HCT116 (cell line): ENCODE measurements around the gene IFT122. TPM values are rescaled to one million over a fixed set of nuclear protein-coding genes. Genes with fewer than 3 reads are reported as not detected.

Experiments used
- ATAC-seq: fragments of 200-7000 bp; cut with Tn5 transposase; 2 replicates; pipeline ENCODE4 v1.9.1; 2020; ENCODE audit warnings: mild to moderate bottlenecking, moderate library complexity
- BruUV-seq: library from RNA; stranded (reverse); fragments of 400-500 nt; replicated peaks from 2 replicates; lab custom pipeline; 2021; lab: Mats Ljungman, UMichigan
- CTCF ChIA-PET: fragments of 300-600 bp; sonication (Branson Sonifier 250); formaldehyde crosslinking; loops from one replicate; lab custom pipeline; 2021; ENCODE audit warnings: antibody characterized with exemption; lab: Charles Lee
- POLR2A ChIA-PET: fragments of 300-600, 350-600 bp; sonication (Branson Sonifier 250); formaldehyde crosslinking; loops from one replicate; lab custom pipeline; 2021; ENCODE audit warnings: antibody characterized with exemption; lab: Charles Lee
- RAD21 ChIA-PET, 2 experiments: fragments of 300-600 bp; sonication (Branson Sonifier 250); formaldehyde crosslinking; loops; one replicate each; lab custom pipeline; 2023; ENCODE audit warnings: low total read pairs in 2 of 2; ENCODE audit not compliant: uncharacterized antibody in 2 of 2, unreplicated experiment in 2 of 2, low non-redundant PET in 1 of 2; lab: Charles Lee
- DNase-seq: peaks from one replicate; pipeline ENCODE4 v3.0.0-alpha.2; 2010; ENCODE audit warnings: low read depth, low spot score
- H2AFZ ChIP-seq: fragments of 200-600 bp; shearing (Covaris generic), sonication (generic); 2 replicates; pipeline ENCODE4 v1.6.1; 2017; ENCODE audit warnings: low read depth, mixed run types, mixed read lengths, antibody characterized with exemption, low read length; ENCODE audit not compliant: poor library complexity, severe bottlenecking
- H3K27ac ChIP-seq: 2 replicates; pipeline ENCODE4 v1.5.1; 2012; ENCODE audit warnings: low read depth, low read length
- H3K27me3 ChIP-seq: fragments of 200-600 bp; sonication (generic); 2 replicates; pipeline ENCODE4 v1.6.1; 2016; ENCODE audit warnings: mixed run types, low read length, mixed read lengths; ENCODE audit not compliant: insufficient read depth
- H3K36me3 ChIP-seq, 2 experiments: fragments of 200-500 bp in 1 of 2; fragments of 200-600 bp in 1 of 2; sonication (Bioruptor generic) in 1 of 2; sonication (generic) in 1 of 2; 2 replicates each; pipeline versions ENCODE4 v1.5.1 to v1.6.1; 2014 to 2016; ENCODE audit warnings: low read length in 2 of 2, inconsistent platforms in 1 of 2, mixed read lengths in 1 of 2, mixed run types in 1 of 2; ENCODE audit not compliant: insufficient read depth in 2 of 2, control insufficient read depth in 1 of 2
- H3K4me1 ChIP-seq, 2 experiments: fragments of 200-600 bp in 1 of 2; sonication (generic) in 1 of 2; 2 replicates each; pipeline versions ENCODE4 v1.5.1 to v1.6.1; 2012 to 2017; ENCODE audit warnings: low read length in 2 of 2, inconsistent platforms in 1 of 2, mild to moderate bottlenecking in 1 of 2, mixed read lengths in 1 of 2, mixed run types in 1 of 2, moderate library complexity in 1 of 2; ENCODE audit not compliant: insufficient read depth in 2 of 2, control insufficient read depth in 1 of 2
- H3K4me2 ChIP-seq: fragments of 200-600 bp; sonication (generic); 2 replicates; pipeline ENCODE4 v1.6.1; 2017; ENCODE audit warnings: mixed run types, low read length, mixed read lengths
- H3K4me3 ChIP-seq, 2 experiments: fragments of 200-600 bp in 1 of 2; sonication (generic) in 1 of 2; replicated peaks in 1 of 2; 2 replicates each; pipeline ENCODE4 v1.5.1; 2011 to 2016; ENCODE audit warnings: low read length in 2 of 2, control low read depth in 1 of 2, low read depth in 1 of 2, mild to moderate bottlenecking in 1 of 2, mixed read lengths in 1 of 2, mixed run types in 1 of 2
- H3K79me2 ChIP-seq: fragments of 200-600 bp; sonication (generic); 2 replicates; pipeline ENCODE4 v1.6.1; 2017; ENCODE audit warnings: mild to moderate bottlenecking, mixed run types, low read length, moderate library complexity, mixed read lengths; ENCODE audit not compliant: insufficient read depth
- H3K9ac ChIP-seq: fragments of 200-600 bp; sonication (generic); 2 replicates; pipeline ENCODE4 v1.6.1; 2016; ENCODE audit warnings: low read length, mixed read lengths
- H3K9me2 ChIP-seq: fragments of 200-600 bp; sonication (generic), shearing (Covaris generic); 2 replicates; pipeline ENCODE4 v1.6.1; 2017; ENCODE audit warnings: mixed run types, mild to moderate bottlenecking, moderate library complexity; ENCODE audit not compliant: insufficient read depth
- H3K9me3 ChIP-seq, 2 experiments: fragments of 200-500 bp in 1 of 2; fragments of 200-600 bp in 1 of 2; sonication (Bioruptor generic) in 1 of 2; sonication (generic) in 1 of 2; 2 replicates each; pipeline ENCODE4 v1.6.1; 2014 to 2017; ENCODE audit warnings: low read length in 2 of 2, mixed read lengths in 2 of 2, inconsistent platforms in 1 of 2, low read depth in 1 of 2, mild to moderate bottlenecking in 1 of 2, mixed run types in 1 of 2, moderate library complexity in 1 of 2; ENCODE audit not compliant: control insufficient read depth in 1 of 2, insufficient read depth in 1 of 2
- H4K20me1 ChIP-seq: fragments of 200-600 bp; sonication (generic), shearing (Covaris generic); 2 replicates; pipeline ENCODE4 v1.6.1; 2017; ENCODE audit warnings: mixed run types, mild to moderate bottlenecking, moderate library complexity; ENCODE audit not compliant: insufficient read depth
- ATF3 ChIP-seq: IDR thresholded peaks from 2 replicates; pipeline ENCODE4 v1.6.1; 2012
- CBX3 ChIP-seq: IDR thresholded peaks from 2 replicates; pipeline ENCODE4 v1.6.1; 2012; ENCODE audit warnings: low read depth
- CEBPB ChIP-seq: IDR thresholded peaks from 2 replicates; pipeline ENCODE4 v1.6.1; 2012; ENCODE audit warnings: low read depth
- CTCF ChIP-seq, 3 experiments: fragments of 200-600 bp in 1 of 3; sonication (generic) in 1 of 3; IDR thresholded peaks in 2 of 3; conservative IDR thresholded peaks in 1 of 3; 2 replicates each; pipeline ENCODE4 v1.5.1; 2012 to 2017; ENCODE audit warnings: low read depth in 2 of 3, low read length in 2 of 3, antibody characterized with exemption in 1 of 3, borderline replicate concordance in 1 of 3, control low read depth in 1 of 3, mild to moderate bottlenecking in 1 of 3, mixed read lengths in 1 of 3, mixed run types in 1 of 3, moderate library complexity in 1 of 3; ENCODE audit not compliant: insufficient read depth in 1 of 3
- EGR1 ChIP-seq: IDR thresholded peaks from 2 replicates; pipeline ENCODE4 v1.6.1; 2012; ENCODE audit warnings: low read depth
- ELF1 ChIP-seq: IDR thresholded peaks from 2 replicates; pipeline ENCODE4 v1.6.1; 2012; ENCODE audit warnings: low read depth, borderline replicate concordance
- EZH2 ChIP-seq: fragments of 200-600 bp; sonication (generic); IDR thresholded peaks from 2 replicates; pipeline ENCODE4 v1.6.1; 2017; ENCODE audit warnings: antibody characterized with exemption, mixed run types
- EZH2phosphoT487 ChIP-seq: fragments of 200-600 bp; IDR thresholded peaks from 2 replicates; pipeline ENCODE4 v1.6.1; 2018; ENCODE audit warnings: antibody characterized with exemption, borderline replicate concordance
- JUND ChIP-seq: IDR thresholded peaks from 2 replicates; pipeline ENCODE4 v1.6.1; 2012
- MAX ChIP-seq: IDR thresholded peaks from 2 replicates; pipeline ENCODE4 v1.6.1; 2012
- POLR2AphosphoS5 ChIP-seq: IDR thresholded peaks from 2 replicates; pipeline ENCODE4 v1.6.1; 2011; ENCODE audit warnings: mild to moderate bottlenecking, low read depth, low read length, moderate library complexity
- SIN3A ChIP-seq: IDR thresholded peaks from 2 replicates; pipeline ENCODE4 v1.6.1; 2012; ENCODE audit warnings: low read depth
- SRF ChIP-seq: IDR thresholded peaks from 2 replicates; pipeline ENCODE4 v1.6.1; 2012; ENCODE audit warnings: low read depth
- YY1 ChIP-seq: IDR thresholded peaks from 2 replicates; pipeline ENCODE4 v1.6.1; 2011; ENCODE audit warnings: low read length, low read depth, moderate library complexity, mild to moderate bottlenecking; ENCODE audit not compliant: insufficient replicate concordance; ENCODE audit errors: extremely low read depth
- ZFX ChIP-seq: fragments of 450-650 bp; IDR thresholded peaks from 2 replicates; pipeline ENCODE4 v1.6.1; 2017
- ZNF274 ChIP-seq: fragments of 200-500 bp; sonication (Bioruptor generic); IDR thresholded peaks from 2 replicates; pipeline ENCODE4 v1.6.1; 2014; ENCODE audit warnings: mild to moderate bottlenecking, low read depth, low read length, inconsistent platforms
- intact Hi-C: fragments of 100-400 bp; cut with micrococcal nuclease; formaldehyde crosslinking; loops from 2 replicates; pipeline ENCODE4 v1.10.0; 2022
- total RNA-seq: library from RNA; stranded (reverse); gene quantifications from one replicate; pipeline ENCODE4 v1.2.1, GENCODE V29; 2021; ENCODE audit not compliant: unreplicated experiment

IFT122 gene
- total RNA-seq, 1 experiment from 2014 or later = 21.4 TPM

- H2AFZ ChIP-seq = no peak overlapping the region
- no peak overlapping the region for H3K4me3 ChIP-seq
- no TSS peak for BruUV-seq
- H3K27ac ChIP-seq = no peak overlapping the region
- H3K27me3 ChIP-seq = no peaks in the 10 kb centered on the region
- ChIA-PET CTCF (no interaction called here), POLR2A (interaction anchor here (0.6 kb wide), 1 partner anchor 1265 kb away, joined by 3 read pairs; no protein-coding TSS in a partner anchor), RAD21 (no interaction called here)
- no peak for TF ChIP-seq ELF1
- no peak for TF ChIP-seq ZNF274
- no peak for TF ChIP-seq MAX
- no peak for TF ChIP-seq CTCF (IDR thresholded peaks at IDR 0.05 in 2 of 3, conservative IDR thresholded peaks at IDR 0.05 in 1 of 3; ENCODE audit: borderline replicate concordance in 1 of 3, insufficient read depth in 1 of 3, low read depth in 2 of 3, low read length in 2 of 3)
- no peak for TF ChIP-seq EGR1
- no peak for TF ChIP-seq SRF
- no peak for TF ChIP-seq ATF3
- TF ChIP-seq EZH2 = no peak
- no peak for TF ChIP-seq CEBPB
- TF ChIP-seq CBX3 = no peak
- TF ChIP-seq EZH2phosphoT487 = no peak
- TF ChIP-seq POLR2AphosphoS5 = no peak
- no peak for TF ChIP-seq JUND
- TF ChIP-seq ZFX = no peak
- no peak for TF ChIP-seq YY1
- no peak for TF ChIP-seq SIN3A
- H3K9me3 ChIP-seq = no peaks in the 10 kb centered on the region
- H4K20me1 ChIP-seq = no peaks in the 10 kb centered on the region
- H3K9ac ChIP-seq = no peak overlapping the region
- intact Hi-C loops = no loop called here
- peaks cover 0 to 6% of the 10 kb centered on the region in 2 experiments; a peak in 2 of 4 replicates for H3K4me1 ChIP-seq
- DNase-seq = no peak
- ATAC-seq = no peak
- no peak overlapping the region for H3K4me2 ChIP-seq
- H3K36me3 ChIP-seq = no peaks in the 10 kb centered on the region
- H3K9me2 ChIP-seq = no peaks in the 10 kb centered on the region
- H3K79me2 ChIP-seq = no peaks in the 10 kb centered on the region
These were observed 20.5 kb upstream of the IFT122 start for GRCh38 chr3:129419476-129419875.
